ENCODE data around the gene MED15. TPM values are rescaled to one million over a fixed set of nuclear protein-coding genes. Genes with fewer than 3 reads are reported as not detected.
"Not testable (repeated sequence)": the region's sequence is repeated elsewhere in the genome, so short reads cannot be mapped to it uniquely, and the experiment has no call there.

MED15 gene
- total RNA-seq, 1 donor from 2014 or later = 111 TPM

GRCh38 chr22:20618488-20618887, 111.1 kb downstream of the MED15 start:
- no peaks in the 10 kb centered on the region for H3K36me3 Mint-ChIP-seq (ENCODE audit: low read depth)
- DNase-seq (ENCODE audit: low spot score) = no peak
- no peaks in the 10 kb centered on the region for H3K4me1 Mint-ChIP-seq (ENCODE audit: low read depth)
- no peak for TF ChIP-seq CTCF (IDR thresholded peaks at IDR 0.05)
- no peak overlapping the region for H3K27ac Mint-ChIP-seq (ENCODE audit: unreplicated experiment)
- peaks cover 4% of the 10 kb centered on the region for H3K27me3 Mint-ChIP-seq (ENCODE audit: low read depth)
- H3K9me3 Mint-ChIP-seq (ENCODE audit: low read depth) = no peaks in the 10 kb centered on the region
- no peak overlapping the region for H3K4me3 Mint-ChIP-seq (ENCODE audit: unreplicated experiment)

GRCh38 chr22:20619045-20619892, 111.9 kb downstream of the MED15 start:
- TF ChIP-seq CTCF (IDR thresholded peaks at IDR 0.05) = no peak
- Mint-ChIP-seq H3K27ac (ENCODE audit: unreplicated experiment) (no peak overlapping the region), H3K36me3 (ENCODE audit: low read depth) (no peaks in the 10 kb centered on the region), H3K4me3 (ENCODE audit: unreplicated experiment) (no peak overlapping the region), H3K9me3 (ENCODE audit: low read depth) (no peaks in the 10 kb centered on the region), H3K27me3 (ENCODE audit: low read depth) (peaks cover 4% of the 10 kb centered on the region), H3K4me1 (ENCODE audit: low read depth) (no peaks in the 10 kb centered on the region)
- DNase-seq (ENCODE audit: low spot score) = no peak

DNA sequence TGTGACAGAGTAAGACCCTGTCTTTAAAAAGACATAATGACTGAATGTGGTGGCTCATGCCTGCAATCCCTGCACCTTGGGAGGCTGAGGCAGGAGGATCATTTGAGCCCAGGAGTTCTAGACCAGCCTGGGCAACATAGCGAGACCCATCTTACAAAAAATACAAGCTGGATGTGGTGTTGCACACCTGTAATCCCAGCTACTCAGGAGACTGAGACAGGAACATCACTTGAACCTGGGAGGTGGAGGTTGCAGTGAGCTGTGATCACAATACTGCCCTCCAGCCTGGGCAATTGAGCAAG, 112.4 kb downstream of the MED15 start:
- H3K27me3 Mint-ChIP-seq (ENCODE audit: low read depth); H3K4me3 Mint-ChIP-seq (ENCODE audit: unreplicated experiment); DNase-seq (ENCODE audit: low spot score); H3K9me3 Mint-ChIP-seq (ENCODE audit: low read depth); H3K27ac Mint-ChIP-seq (ENCODE audit: unreplicated experiment); H3K4me1 Mint-ChIP-seq (ENCODE audit: low read depth); H3K36me3 Mint-ChIP-seq (ENCODE audit: low read depth): not testable (repeated sequence)

DNA sequence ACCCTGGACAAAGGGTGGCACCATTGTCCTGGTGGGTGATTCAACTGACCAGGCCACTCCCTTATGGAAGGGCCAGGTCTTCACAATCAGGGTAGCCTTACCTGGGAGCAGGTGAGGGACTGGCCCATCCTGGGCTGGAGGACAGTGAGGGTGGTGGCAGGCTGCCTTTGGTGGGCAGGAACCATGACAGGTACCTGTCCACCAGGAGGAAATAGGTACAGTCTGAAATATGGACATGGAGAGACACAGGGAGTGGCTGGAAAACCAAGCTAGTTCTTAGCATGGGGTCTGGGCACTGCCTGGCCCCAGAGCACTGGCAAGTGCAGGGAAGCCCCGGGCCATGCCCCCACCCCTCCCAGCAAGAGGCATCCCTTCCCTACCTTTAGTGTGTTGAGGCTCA, 113.8 kb downstream of the MED15 start:
- H3K27ac Mint-ChIP-seq (ENCODE audit: unreplicated experiment) = no peak overlapping the region
- no peak for TF ChIP-seq CTCF (IDR thresholded peaks at IDR 0.05)

GRCh38 chr22:20622650-20623339, 115.4 kb downstream of the MED15 start:
- Mint-ChIP-seq H3K4me3 (ENCODE audit: unreplicated experiment) (no peak overlapping the region), H3K27me3 (ENCODE audit: low read depth) (peaks cover 7% of the 10 kb centered on the region), H3K9me3 (ENCODE audit: low read depth) (no peaks in the 10 kb centered on the region), H3K4me1 (ENCODE audit: low read depth) (no peaks in the 10 kb centered on the region), H3K36me3 (ENCODE audit: low read depth) (no peaks in the 10 kb centered on the region), H3K27ac (ENCODE audit: unreplicated experiment) (no peak overlapping the region)
- DNase-seq (ENCODE audit: low spot score) = no peak
- no peak for TF ChIP-seq CTCF (IDR thresholded peaks at IDR 0.05)

More for the DNA sequence above, 113.8 kb downstream of the MED15 start:
- DNase-seq (ENCODE audit: low spot score) = no peak
- Mint-ChIP-seq H3K4me3 (ENCODE audit: unreplicated experiment) (no peak overlapping the region), H3K9me3 (ENCODE audit: low read depth) (no peaks in the 10 kb centered on the region), H3K4me1 (ENCODE audit: low read depth) (no peaks in the 10 kb centered on the region), H3K36me3 (ENCODE audit: low read depth) (no peaks in the 10 kb centered on the region), H3K27me3 (ENCODE audit: low read depth) (peaks cover 3% of the 10 kb centered on the region)
